Right renal pelvis (tissue), 4 donors: ENCODE data around the gene TNS3. TPM values are rescaled to one million over a fixed set of nuclear protein-coding genes. Genes with fewer than 3 reads are reported as not detected.

ENCODE experiments used
- DNase-seq, 4 donors: peaks; one replicate each; pipeline ENCODE4 v3.0.0-alpha.2; 2013; ENCODE audit warnings: low read depth in 4 of 4, low spot score in 3 of 4, missing footprints in 1 of 4
- polyA plus RNA-seq, 4 donors: library from polyadenylated mRNA; unstranded; fragments of 120-200 nt; gene quantifications; one replicate each; pipeline ENCODE4 v1.2.1, GENCODE V29; 2013; ENCODE audit not compliant: insufficient read length in 4 of 4

Gene TNS3
- polyA plus RNA-seq, 4 donors = 89.1 to 97.5 (median 91.1) TPM

GRCh38 chr7:47323904-47324303, 258.0 kb downstream of the TNS3 start:
- DNase-seq = no peak

- DNase-seq = no peak
Measured at GRCh38 chr7:47322731-47323130, 259.2 kb downstream of the TNS3 start.

- DNase-seq = no peak
Measured at GRCh38 chr7:47320296-47320695, 261.6 kb downstream of the TNS3 start.

GRCh38 chr7:47318395-47319182, 263.3 kb downstream of the TNS3 start:
- DNase-seq = no peak

GRCh38 chr7:47317487-47317886, 264.4 kb downstream of the TNS3 start:
- DNase-seq = no peak

GRCh38 chr7:47314728-47315607, 266.9 kb downstream of the TNS3 start:
- no peak for DNase-seq

GRCh38 chr7:47314248-47314647, 267.7 kb downstream of the TNS3 start:
- DNase-seq = no peak

GRCh38 chr7:47313564-47313963, 268.3 kb downstream of the TNS3 start:
- no peak for DNase-seq

- DNase-seq = no peak
Measured at GRCh38 chr7:47311891-47312290, 270.0 kb downstream of the TNS3 start.

GRCh38 chr7:47310020-47310419, 271.9 kb downstream of the TNS3 start:
- no peak for DNase-seq

- no peak for DNase-seq
Measured at GRCh38 chr7:47308808-47309207, 273.1 kb downstream of the TNS3 start.

- no peak for DNase-seq
Measured at GRCh38 chr7:47307311-47307710, 274.6 kb downstream of the TNS3 start.

GRCh38 chr7:47304727-47305719, 276.9 kb downstream of the TNS3 start:
- no peak for DNase-seq

- DNase-seq = no peak
Measured at GRCh38 chr7:47303695-47304453, 278.0 kb downstream of the TNS3 start.

- DNase-seq = no peak
Measured at GRCh38 chr7:47303014-47303694, 278.8 kb downstream of the TNS3 start.

- DNase-seq = no peak
Measured at GRCh38 chr7:47302560-47302959, 279.4 kb downstream of the TNS3 start.

GRCh38 chr7:47301657-47302295, 280.1 kb downstream of the TNS3 start:
- DNase-seq = no peak

- DNase-seq = no peak
Measured at GRCh38 chr7:47301105-47301477, 280.8 kb downstream of the TNS3 start.
